Hepatocyte (in vitro differentiated cells): ENCODE results near the gene FAM227B.

Experiments used
- CTCF ChIP-seq: fragments of 200-600 bp; sonication (generic); IDR thresholded peaks from 2 replicates; pipeline ENCODE4 v1.5.1; 2016; ENCODE audit warnings: antibody characterized with exemption, mild to moderate bottlenecking; ENCODE audit not compliant: poor library complexity
- EZH2 ChIP-seq: fragments of 200-600 bp; sonication (generic); IDR thresholded peaks from 2 replicates; pipeline ENCODE4 v1.6.1; 2016; ENCODE audit warnings: antibody characterized with exemption, mild to moderate bottlenecking, borderline replicate concordance
- EZH2phosphoT487 ChIP-seq: fragments of 200-600 bp; sonication (generic); IDR thresholded peaks from one replicate; pipeline ENCODE4 v1.6.1; 2018; ENCODE audit warnings: antibody characterized with exemption, mild to moderate bottlenecking, low read depth, moderate library complexity; ENCODE audit not compliant: unreplicated experiment, severe bottlenecking

- TF ChIP-seq CTCF (no peak), EZH2 (no peak), EZH2phosphoT487 (no peak)
Measured at GRCh38 chr15:49287481-49287880, 333.1 kb downstream of the FAM227B start.
